Left ventricle myocardium superior (tissue), 1 donor: Measurements from ENCODE around the gene PAIP2B. TPM values are rescaled to one million over a fixed set of nuclear protein-coding genes. Genes with fewer than 3 reads are reported as not detected.

ENCODE experiments used
- ATAC-seq: fragments of 200-7000 bp; cut with Tn5 transposase; one replicate; pipeline ENCODE4 v1.9.1; 2020; ENCODE audit warnings: mild to moderate bottlenecking, moderate library complexity
- DNase-seq: peaks from one replicate; pipeline ENCODE4 v3.0.0-alpha.2; 2020
- intact Hi-C: fragments of 100-400 bp; cut with micrococcal nuclease; formaldehyde crosslinking; loops from one replicate; pipeline ENCODE4 v1.11.0; 2022
- total RNA-seq: library from RNA; stranded (reverse); fragmentation: NEBNext Ultra II Directional; extraction: Animal tissue kit (Norgen Biotek cat#: 25700); gene quantifications from one replicate; pipeline ENCODE4 v1.2.1, GENCODE V29; 2021
- donor health status: DM: no; HTN: yes; CAD: no; lungs with severe emphysema.

Gene PAIP2B
- total RNA-seq, 1 donor from 2014 or later: 78.1 TPM

GRCh38 chr2:71157124-71157793 is 69.6 kb downstream of the PAIP2B start:
- DNase-seq: peak; percentile 56
- peak; percentile 87 for ATAC-seq
- intact Hi-C loops: no loop called here

- DNase-seq (no peak), ATAC-seq (no peak)
- intact Hi-C loops: no loop called here
These were observed 70.3 kb downstream of the PAIP2B start for GRCh38 chr2:71156573-71156972.

DNA sequence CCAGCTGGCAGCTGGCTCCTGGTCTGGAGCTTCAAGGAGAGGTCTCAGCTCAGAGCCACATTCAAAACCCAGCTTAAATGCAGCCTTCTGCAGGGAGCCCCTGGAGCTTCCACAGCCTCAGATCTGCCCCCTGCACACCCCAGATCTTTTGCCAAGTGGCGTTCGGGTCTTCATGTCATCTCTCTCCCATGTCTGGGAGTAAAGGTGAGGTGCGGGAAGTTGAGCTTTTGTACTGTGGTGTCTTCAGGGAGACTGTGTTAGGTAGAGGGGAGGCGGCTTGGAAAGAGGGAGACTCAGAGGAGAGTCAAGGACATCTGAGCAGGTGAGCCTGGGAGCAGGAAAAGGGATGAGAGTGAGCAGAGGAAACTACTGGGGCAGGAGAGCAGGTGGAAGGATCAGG is 71.1 kb downstream of the PAIP2B start:
- ATAC-seq: no peak
- no peak for DNase-seq
- intact Hi-C loops: no loop called here

GRCh38 chr2:71154798-71155197 is 72.1 kb downstream of the PAIP2B start:
- intact Hi-C loops: no loop called here

GRCh38 chr2:71154279-71154678 is 72.6 kb downstream of the PAIP2B start:
- ATAC-seq (no peak), DNase-seq (no peak)
- intact Hi-C loops: no loop called here

More at GRCh38 chr2:71154798-71155197, 72.1 kb downstream of the PAIP2B start:
- no peak for DNase-seq
- ATAC-seq: no peak

- ATAC-seq (no peak), DNase-seq (no peak)
- intact Hi-C loops: no loop called here
These were observed 73.2 kb downstream of the PAIP2B start for GRCh38 chr2:71153585-71154224.

DNA sequence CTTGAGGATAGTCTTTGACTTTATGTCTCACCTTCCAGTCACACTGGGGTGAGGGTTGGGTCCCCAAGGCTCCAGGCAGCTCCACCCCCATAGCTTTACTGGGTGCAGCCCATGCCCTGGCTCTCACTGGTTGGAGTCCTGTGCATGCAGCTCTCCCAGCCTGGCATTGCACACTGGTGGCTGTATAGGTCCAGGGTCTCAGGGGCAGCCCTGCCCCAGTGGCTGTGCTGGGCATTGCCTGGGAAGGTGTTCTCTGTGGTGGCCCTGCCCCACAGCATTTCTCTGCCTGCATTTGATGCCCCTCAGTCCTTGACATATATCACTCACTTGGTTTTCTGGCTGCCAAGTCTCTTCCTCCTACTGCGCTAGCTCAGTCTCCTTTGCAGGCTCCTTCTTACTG is 75.3 kb downstream of the PAIP2B start:
- ATAC-seq: no peak
- intact Hi-C loops: no loop called here

DNA sequence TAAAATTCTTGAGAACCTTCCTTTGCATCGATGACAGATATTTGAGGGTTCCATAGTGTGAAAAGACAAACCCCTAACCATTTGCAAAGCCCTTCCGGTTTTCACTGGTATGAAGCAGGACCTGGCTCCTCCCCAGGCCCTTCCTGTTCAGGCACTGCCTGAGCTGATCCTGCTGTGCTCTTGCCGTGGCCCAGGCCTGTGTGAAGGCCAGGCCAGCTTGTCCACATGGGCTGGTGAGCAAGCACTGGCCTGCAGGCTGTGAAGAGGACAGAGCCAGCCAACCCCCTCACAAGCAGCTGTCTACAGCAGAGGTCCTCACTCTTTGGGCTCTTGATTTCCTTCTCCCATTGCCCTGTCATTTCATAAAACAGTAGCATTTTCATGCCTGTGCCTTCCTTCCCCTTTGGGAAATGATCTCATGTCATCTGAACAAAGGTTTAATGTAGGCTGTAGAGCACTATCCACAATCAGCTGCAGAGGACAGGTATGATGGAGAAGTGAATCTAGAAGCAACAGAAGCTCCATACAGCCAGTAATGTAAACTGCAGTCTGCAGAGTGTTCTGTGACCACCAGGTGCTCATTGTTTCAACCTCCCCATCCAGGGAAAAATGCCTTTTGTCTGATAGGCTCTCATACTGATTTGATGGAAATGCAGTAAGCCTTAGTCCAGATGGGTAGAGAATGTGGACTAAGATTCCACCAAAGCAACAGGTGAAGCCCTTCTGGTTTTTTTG is 76.7 kb downstream of the PAIP2B start:
- intact Hi-C loops: no loop called here
- DNase-seq (no peak), ATAC-seq (peak; percentile 36)

More for the DNA sequence above, 75.3 kb downstream of the PAIP2B start:
- DNase-seq: no peak

DNA sequence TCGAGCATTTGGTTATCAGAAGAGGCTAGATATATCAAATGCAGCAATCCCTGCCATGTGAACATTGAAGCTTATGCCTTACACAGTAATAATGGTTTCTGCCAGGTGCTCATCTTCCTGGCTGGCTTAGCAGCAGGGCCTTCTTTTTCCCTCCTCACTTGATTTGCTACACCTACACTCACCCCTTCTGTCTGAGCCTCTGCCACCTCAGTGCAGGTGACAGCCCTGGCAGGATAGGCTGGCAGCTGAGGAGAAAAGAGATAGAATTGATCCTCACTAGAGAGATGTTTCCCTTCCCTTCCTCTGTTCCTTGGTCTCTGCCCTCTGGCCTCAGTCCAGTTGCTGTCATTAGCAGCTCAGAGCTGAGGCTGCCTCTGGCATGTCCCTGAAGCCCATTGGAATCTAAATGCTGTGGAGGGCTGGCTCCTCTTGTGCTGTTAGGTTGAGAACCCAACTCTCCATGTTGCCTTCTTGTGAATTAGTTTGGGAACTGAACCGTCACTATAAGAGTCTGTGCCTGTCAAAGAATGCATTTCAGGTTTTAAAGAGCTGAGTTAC is 78.3 kb downstream of the PAIP2B start:
- DNase-seq (peak; percentile 41), ATAC-seq (peak; percentile 69)
- intact Hi-C loops: no loop called here

GRCh38 chr2:71143782-71144181 is 83.1 kb downstream of the PAIP2B start:
- intact Hi-C loops: no loop called here
- peak; percentile 85 for ATAC-seq
- no peak for DNase-seq

- DNase-seq (no peak), ATAC-seq (no peak)
- intact Hi-C loops: no loop called here
These were observed 90.7 kb downstream of the PAIP2B start for GRCh38 chr2:71136174-71136573.

- ATAC-seq: no peak
- intact Hi-C loops: no loop called here
- no peak for DNase-seq
These were observed 93.3 kb downstream of the PAIP2B start for GRCh38 chr2:71133603-71134002.

Other genes starting within 250 kb of the PAIP2B start
- gene ANKRD53, start 248.5 kb downstream of the PAIP2B start, total RNA-seq: 0.92 TPM
- 50.4 TPM for gene TEX261, start 232.2 kb downstream of the PAIP2B start, total RNA-seq
- 47.8 TPM for gene NAGK, start 158.5 kb downstream of the PAIP2B start, total RNA-seq
- gene MCEE, start 96.9 kb downstream of the PAIP2B start, total RNA-seq: 41.6 TPM
- gene MPHOSPH10, start 96.5 kb downstream of the PAIP2B start, total RNA-seq: 18.2 TPM
- 96.2 TPM for gene ZNF638, start 104.7 kb upstream of the PAIP2B start, total RNA-seq
- gene DYSF, start 226.5 kb upstream of the PAIP2B start, total RNA-seq: 49.2 TPM